ENCODE data around the gene UBAP1. TPM values are rescaled to one million over a fixed set of nuclear protein-coding genes. Genes with fewer than 3 reads are reported as not detected.
"Not testable (repeated sequence)": the region's sequence is repeated elsewhere in the genome, so short reads cannot be mapped to it uniquely, and the experiment has no call there.

UBAP1 gene
- total RNA-seq, 1 donor from 2014 or later = 45.6 TPM

DNA sequence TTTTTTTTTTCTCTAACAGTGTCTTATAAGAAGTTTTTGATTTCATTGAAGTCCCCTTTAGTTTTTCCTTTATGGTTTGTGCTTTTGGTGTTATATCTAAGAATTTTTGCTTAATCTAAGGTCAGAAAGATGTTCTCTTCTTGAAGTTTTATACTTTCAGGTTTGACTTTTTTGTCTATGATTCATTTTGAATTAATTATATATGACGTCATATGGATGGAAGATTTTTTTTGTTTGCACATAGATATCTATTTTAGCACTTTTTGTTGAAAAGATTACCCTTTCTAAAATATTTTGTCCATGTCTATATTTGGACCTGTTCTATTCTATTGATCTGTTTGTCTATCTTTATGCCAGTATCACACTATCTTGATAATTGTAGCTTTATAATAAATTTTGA is 16.3 kb downstream of the UBAP1 start:
- peaks cover 11% of the 10 kb centered on the region for H3K36me3 Mint-ChIP-seq (ENCODE audit: insufficient read depth)
- H3K27me3 Mint-ChIP-seq = no peaks in the 10 kb centered on the region
- no peak overlapping the region for H3K4me3 Mint-ChIP-seq (ENCODE audit: low read depth)
- no peak overlapping the region for H3K27ac Mint-ChIP-seq
- H3K9me3 Mint-ChIP-seq (ENCODE audit: low read depth) = no peaks in the 10 kb centered on the region
- TF ChIP-seq CTCF (IDR thresholded peaks at IDR 0.05; ENCODE audit: unreplicated experiment) = no peak
- no peak for DNase-seq (ENCODE audit: low spot score, unreplicated experiment)
- H3K4me1 Mint-ChIP-seq (ENCODE audit: low read depth) = peaks cover 16% of the 10 kb centered on the region

DNA sequence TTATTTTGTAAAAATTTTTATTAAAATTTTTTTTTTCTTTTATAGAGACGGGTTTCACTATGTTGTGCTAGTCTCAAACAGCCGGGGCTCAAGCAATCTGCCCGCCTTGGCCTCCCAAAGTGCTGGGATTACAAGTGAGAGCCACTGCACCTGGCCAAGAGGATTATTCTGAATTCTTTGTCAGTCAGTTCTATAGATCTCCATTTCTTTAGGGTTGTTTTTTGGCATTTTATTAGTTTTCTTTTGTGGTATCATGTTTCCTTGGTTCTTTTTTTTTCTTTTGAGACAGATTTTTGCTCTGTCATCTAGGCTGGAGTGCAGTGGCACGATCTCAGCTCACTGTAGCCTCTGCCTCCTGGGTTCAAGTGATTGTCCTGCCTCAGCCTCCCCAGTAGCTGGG is 18.4 kb downstream of the UBAP1 start:
- not testable (repeated sequence) for H3K27me3 Mint-ChIP-seq; H3K4me1 Mint-ChIP-seq (ENCODE audit: low read depth); DNase-seq (ENCODE audit: low spot score, unreplicated experiment); H3K4me3 Mint-ChIP-seq (ENCODE audit: low read depth); H3K9me3 Mint-ChIP-seq (ENCODE audit: low read depth)
- Mint-ChIP-seq H3K36me3 (ENCODE audit: insufficient read depth) (peaks cover 11% of the 10 kb centered on the region), H3K27ac (peak overlapping the region; percentile 54)

DNA sequence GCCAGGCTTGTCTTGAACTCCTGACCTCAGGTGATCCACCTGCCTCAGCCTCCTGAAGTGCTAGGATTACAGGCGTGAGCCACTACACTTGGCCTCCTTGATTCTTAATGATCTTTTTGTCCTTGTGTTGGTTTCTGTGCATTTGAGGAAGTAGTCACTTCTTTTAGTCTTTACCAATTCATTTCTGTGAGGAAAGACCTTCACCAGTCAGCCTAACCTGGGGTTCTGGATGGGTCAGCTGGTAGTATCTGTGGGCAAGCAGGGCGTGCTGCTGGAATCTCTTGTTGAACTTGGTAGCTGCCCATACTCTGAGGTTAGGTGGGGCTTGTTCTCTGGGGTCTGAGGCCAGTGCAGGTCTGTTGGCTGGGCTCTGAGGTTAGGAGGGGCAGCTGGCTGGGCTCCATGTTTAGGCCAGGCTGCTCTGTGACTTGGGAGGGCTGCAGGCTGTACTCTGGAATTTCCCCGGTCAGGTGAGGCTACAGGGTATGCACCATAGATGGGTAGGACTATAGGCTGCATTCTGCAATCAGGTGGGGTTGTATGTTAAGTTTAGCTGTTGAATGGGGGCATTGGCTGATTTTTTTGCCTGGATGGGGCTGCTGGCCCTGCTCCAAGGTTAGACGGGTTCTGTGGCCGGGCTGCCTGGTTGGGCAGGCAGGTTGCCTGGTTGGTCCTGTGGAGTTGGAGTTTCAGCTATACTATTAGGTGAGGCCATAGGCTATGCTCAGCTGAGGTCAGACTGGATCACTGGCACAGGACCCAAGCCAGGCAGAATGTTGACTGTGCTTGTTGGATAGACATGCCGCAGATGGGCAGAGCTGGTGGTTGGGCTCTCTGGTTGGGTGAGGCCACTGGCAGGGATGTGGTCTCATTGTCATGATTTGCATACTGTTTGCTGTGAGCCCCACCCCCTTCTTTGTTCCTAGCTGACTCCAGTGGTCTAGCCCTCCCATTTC is 19.2 kb downstream of the UBAP1 start:
- Mint-ChIP-seq H3K9me3 (ENCODE audit: low read depth) (no peaks in the 10 kb centered on the region), H3K4me3 (ENCODE audit: low read depth) (no peak overlapping the region), H3K36me3 (ENCODE audit: insufficient read depth) (peaks cover 11% of the 10 kb centered on the region), H3K4me1 (ENCODE audit: low read depth) (peaks cover 9% of the 10 kb centered on the region), H3K27ac (peak overlapping the region; percentile 54), H3K27me3 (no peaks in the 10 kb centered on the region)
- TF ChIP-seq CTCF (IDR thresholded peaks at IDR 0.05; ENCODE audit: unreplicated experiment) = no peak
- DNase-seq (ENCODE audit: low spot score, unreplicated experiment) = no peak

DNA sequence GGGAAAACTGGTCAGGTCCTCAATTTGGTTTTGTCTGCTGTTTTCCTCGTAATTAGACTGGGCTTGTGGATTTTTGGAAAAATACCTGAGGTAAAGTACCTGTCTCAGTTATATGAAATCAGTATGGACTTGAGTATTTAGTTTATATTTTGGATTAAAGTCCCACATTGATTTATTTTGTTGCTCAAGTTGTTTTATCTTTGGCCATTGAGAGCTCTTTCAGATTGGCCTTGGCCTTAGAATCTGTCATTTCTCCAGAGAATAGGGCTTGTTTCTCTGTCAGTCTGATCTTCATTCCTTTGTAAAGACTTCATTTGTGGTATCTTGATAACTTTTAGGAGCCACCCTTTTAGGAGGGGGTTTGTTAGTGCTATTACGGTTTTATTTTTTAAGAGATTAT is 21.2 kb downstream of the UBAP1 start:
- TF ChIP-seq CTCF (IDR thresholded peaks at IDR 0.05; ENCODE audit: unreplicated experiment) = no peak
- peaks cover 8% of the 10 kb centered on the region for H3K4me1 Mint-ChIP-seq (ENCODE audit: low read depth)
- no peak for DNase-seq (ENCODE audit: low spot score, unreplicated experiment)
- H3K27ac Mint-ChIP-seq = no peak overlapping the region
- no peaks in the 10 kb centered on the region for H3K27me3 Mint-ChIP-seq
- no peak overlapping the region for H3K4me3 Mint-ChIP-seq (ENCODE audit: low read depth)
- H3K36me3 Mint-ChIP-seq (ENCODE audit: insufficient read depth) = peaks cover 5% of the 10 kb centered on the region
- no peaks in the 10 kb centered on the region for H3K9me3 Mint-ChIP-seq (ENCODE audit: low read depth)

DNA sequence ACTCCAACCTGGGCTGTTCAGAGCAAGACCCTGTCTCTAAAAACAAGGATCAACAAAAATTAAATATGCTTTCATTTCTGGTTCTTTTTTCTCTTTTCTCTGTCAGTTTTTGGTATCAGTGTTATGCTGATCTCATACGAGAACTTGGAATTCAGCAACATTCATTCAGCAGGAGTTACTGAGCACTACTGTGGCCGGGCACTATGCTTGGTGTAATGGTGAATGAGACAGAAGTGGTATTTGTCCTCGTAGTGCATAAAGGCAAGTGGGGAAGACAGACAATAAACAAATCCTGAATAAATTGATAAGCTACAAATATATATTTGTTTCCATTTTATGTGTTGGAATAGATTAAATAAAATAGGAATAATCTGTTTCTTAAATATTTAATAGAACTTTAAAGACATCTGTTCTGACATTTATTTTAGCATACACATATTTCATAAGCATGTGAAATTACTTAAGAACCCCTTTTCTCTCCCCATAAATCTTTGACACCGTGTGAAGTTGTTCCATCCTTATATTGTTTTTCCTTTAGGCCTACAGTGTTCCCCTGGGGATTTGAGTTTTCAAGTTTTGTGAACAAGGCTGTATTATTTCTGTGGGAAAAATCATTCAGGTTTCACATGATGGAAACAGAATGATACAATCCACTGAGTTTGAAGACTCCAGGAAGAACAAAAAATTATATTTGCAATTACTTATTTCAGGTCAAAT is 24.6 kb downstream of the UBAP1 start:
- Mint-ChIP-seq H3K27me3 (no peaks in the 10 kb centered on the region), H3K36me3 (ENCODE audit: insufficient read depth) (peaks cover 5% of the 10 kb centered on the region), H3K27ac (no peak overlapping the region), H3K9me3 (ENCODE audit: low read depth) (peaks cover 7% of the 10 kb centered on the region), H3K4me1 (ENCODE audit: low read depth) (no peaks in the 10 kb centered on the region), H3K4me3 (ENCODE audit: low read depth) (no peak overlapping the region)
- no peak for DNase-seq (ENCODE audit: low spot score, unreplicated experiment)
- no peak for TF ChIP-seq CTCF (IDR thresholded peaks at IDR 0.05; ENCODE audit: unreplicated experiment)

Measured in progenitor cell of endocrine pancreas (in vitro differentiated cells).